Heart left ventricle (tissue), 13 donors: ENCODE data around the gene OIP5.

Experiments
- POLR2A ChIP-seq, 2 donors: fragments of 450-650 bp; IDR thresholded peaks; one replicate each; pipeline ENCODE4 v1.6.1; 2017; ENCODE audit warnings: antibody characterized with exemption in 2 of 2, mild to moderate bottlenecking in 2 of 2, moderate library complexity in 2 of 2
- TF ChIP-seq, protein P1 (sequence below), 12 donors: fragments of 200-600 bp; sonication (generic) in 4 of 12; IDR thresholded peaks; one replicate each; pipeline versions ENCODE4 v1.5.0 to v1.8.0; 2018 to 2022; ENCODE audit warnings: antibody characterized with exemption in 12 of 12, mild to moderate bottlenecking in 5 of 12
- donor health status: ischemic (EF 13 %, LVEDD 7.1; RV severe dilation, severe dysfunction).
- donor health status: DM: no; HTN: yes; CAD: no.
- donor health status: DM: no; HTN: no; CAD: no.
- donor health status: ischemic (EF 25% LVEDD 6.9; RV normal size, moderate dysfunction).
- donor health status: ischemic (EF 25% LVEDD 5.7; RV mildly dilated, moderate dysfunction).
- donor health status: ischemic (EF 35%, LVEDD 5.7; RV mildly dilated, moderate dysfunction).
- donor health status: nonischemic (EF 11% LVEDD 7.7; RV severe dilation, severe dysfunction).
- donor health status: DM: yes; HTN: yes; CAD: no.
- donor health status: PGD.
- donor health status: ischemic (EF 29% LVEDD 5.4; RV normal size, mild dysfunction).
- donor health status: nonischemic (EF 23%, LVEDD 6.1; RV moderate dilation, normal function).

DNA sequence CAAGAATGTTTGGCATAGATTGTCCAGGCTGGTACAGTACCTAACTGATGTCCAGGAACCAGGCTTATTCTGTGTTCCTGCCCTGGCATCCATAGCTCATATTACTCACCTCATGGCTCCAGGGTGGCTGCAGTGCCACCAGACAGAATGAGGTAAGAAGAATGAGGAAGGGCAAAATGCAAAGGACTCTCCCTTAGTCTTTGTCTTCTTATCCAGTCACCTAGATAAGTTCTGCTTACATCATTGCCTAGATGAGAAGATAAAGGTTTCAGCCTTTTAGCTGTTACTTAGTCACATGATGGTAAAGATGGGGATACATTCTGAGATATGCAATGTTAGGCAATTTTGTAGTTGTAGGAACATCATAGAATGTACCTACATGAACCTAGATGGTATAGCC, 55.6 kb downstream of the OIP5 start:
- TF ChIP-seq, protein P1, sequence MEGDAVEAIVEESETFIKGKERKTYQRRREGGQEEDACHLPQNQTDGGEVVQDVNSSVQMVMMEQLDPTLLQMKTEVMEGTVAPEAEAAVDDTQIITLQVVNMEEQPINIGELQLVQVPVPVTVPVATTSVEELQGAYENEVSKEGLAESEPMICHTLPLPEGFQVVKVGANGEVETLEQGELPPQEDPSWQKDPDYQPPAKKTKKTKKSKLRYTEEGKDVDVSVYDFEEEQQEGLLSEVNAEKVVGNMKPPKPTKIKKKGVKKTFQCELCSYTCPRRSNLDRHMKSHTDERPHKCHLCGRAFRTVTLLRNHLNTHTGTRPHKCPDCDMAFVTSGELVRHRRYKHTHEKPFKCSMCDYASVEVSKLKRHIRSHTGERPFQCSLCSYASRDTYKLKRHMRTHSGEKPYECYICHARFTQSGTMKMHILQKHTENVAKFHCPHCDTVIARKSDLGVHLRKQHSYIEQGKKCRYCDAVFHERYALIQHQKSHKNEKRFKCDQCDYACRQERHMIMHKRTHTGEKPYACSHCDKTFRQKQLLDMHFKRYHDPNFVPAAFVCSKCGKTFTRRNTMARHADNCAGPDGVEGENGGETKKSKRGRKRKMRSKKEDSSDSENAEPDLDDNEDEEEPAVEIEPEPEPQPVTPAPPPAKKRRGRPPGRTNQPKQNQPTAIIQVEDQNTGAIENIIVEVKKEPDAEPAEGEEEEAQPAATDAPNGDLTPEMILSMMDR (IDR thresholded peaks at IDR 0.05) = no peak
- TF ChIP-seq POLR2A (IDR thresholded peaks at IDR 0.05) = no peak
